HG03025 (cell line): ENCODE data around the gene SYTL2.
"Not testable (repeated sequence)": the region's sequence is repeated elsewhere in the genome, so short reads cannot be mapped to it uniquely, and the experiment has no call there.

ENCODE experiments used
- ATAC-seq: cut with Tn5 transposase; IDR thresholded peaks from one replicate; pipeline ENCODE4 v1.9.1; 2021; ENCODE audit warnings: mild to moderate bottlenecking, moderate library complexity; ENCODE audit not compliant: unreplicated experiment, low FRiP score

The SYTL2 gene

DNA sequence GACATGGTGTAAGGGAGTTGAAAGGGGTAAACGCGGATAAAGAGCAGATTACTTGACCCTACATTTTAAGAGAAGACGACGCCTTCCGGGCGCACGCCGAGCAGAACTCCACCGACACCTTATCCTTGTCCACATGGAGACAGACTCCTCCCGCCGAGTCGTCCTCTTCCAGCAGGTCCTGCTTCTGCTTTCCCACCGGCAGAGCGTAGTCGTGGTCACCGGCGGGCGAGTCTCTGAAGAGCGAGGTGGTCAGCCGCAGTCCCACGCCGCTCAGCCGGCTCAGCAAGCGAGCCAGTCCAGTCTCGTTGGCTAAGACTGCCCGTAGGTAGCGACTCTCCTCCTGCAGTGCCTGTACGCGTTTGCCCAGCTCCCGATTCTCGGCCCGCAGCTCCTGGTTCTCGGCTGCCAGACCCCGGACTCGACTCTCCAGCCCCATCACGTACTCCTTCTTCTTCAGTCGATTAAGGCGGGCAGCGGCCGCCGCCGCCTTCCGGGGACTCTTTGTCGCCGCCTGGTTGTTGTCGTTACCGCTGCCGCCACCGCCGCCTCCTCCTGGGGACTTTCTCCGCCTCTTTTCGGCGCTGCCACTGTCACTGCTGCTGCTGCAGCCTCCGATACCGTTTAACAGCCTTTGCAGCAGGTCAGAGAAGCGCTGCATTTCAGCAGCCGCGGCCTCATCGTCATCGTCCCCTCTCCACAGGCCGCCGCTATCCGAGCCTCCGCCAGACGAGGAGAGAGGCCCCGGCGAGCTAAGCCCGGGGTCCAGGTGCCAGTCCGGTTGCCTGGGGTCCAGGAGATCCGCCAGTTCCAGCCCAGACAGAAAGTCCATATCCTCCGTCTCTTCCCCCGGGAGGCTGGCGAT is 147.0 kb downstream of the SYTL2 start:
- peak; percentile 69 for ATAC-seq

DNA sequence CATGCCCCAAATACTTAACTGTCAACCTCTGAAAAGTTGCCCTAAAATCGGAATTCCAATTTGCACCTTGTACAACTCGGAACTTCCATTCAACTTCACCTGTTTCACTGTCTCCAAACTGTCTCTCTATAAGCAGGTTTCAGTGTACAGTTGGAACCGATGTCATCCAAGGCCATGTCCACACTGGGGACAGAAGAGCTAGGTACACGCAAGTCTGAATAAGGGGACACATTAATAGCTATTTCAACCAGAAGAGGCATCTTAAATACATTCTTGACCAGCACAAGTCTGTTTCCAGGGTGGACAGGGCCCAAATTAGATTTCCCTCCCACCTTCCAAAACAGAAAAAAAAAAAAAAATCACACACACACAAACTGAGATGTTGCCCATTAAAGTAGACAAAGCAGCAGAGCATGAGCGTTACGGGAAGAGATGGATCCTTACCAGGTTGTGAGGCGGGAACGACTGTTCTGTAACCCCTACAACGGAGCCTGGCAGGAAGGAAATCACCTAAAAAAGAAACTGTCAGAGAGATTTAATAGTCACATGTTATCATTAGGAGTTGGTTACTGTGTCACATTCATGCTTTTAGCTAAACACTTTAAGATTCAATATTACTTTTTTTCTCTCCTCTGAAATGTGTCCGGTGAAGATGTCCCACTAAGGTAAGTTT is 147.7 kb downstream of the SYTL2 start:
- no peak for ATAC-seq

DNA sequence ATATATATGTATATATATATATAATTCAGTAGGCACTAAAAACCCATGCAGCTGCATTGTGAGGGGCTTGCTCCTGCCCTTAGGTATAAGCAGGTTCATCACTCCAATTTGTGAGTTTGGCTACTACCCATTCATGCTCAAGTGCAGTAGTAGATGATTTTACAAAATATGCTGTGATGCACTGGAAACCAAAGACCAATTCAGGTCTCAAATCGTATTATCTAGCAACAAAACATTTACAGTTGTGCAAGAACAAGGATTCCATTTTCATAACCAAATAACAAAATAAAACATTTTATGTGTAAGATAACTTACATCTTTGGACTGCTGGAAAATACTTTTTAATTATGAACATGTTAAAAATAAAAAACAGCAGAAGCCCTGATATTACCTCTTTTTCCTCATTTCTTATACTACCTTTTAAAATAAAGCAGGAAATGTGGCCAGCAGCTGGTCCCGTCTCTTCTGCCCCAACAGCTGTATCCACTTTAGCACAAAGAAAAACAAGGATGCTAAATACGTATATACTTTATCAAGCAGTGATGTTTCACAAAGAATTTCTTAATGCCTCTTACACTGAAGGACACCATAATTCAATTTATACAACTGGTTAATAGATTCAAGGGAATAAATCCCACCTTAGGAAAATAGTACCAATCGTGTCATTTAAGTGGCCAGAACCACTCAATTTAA is 148.8 kb downstream of the SYTL2 start:
- ATAC-seq = no peak

DNA sequence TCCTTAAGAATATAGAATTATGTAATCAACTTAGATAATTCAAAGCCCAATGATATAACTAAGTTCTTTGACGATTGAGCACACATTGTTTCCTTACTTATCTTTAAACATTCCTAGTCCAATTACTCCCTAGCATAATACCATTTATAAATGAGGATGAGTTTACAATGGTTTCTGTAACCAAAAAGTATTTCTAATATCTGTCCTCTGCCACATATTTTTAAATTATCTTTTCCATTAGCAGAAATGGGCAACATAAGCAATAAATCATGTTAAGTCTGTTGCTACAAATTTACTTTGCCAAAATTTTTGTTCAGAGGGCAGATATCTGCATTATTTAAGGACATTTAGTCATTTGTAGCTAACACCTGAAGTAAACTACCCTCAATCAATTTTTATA is 152.8 kb downstream of the SYTL2 start:
- no peak for ATAC-seq

- ATAC-seq = no peak
These were observed 154.2 kb downstream of the SYTL2 start for GRCh38 chr11:85656777-85657176.

DNA sequence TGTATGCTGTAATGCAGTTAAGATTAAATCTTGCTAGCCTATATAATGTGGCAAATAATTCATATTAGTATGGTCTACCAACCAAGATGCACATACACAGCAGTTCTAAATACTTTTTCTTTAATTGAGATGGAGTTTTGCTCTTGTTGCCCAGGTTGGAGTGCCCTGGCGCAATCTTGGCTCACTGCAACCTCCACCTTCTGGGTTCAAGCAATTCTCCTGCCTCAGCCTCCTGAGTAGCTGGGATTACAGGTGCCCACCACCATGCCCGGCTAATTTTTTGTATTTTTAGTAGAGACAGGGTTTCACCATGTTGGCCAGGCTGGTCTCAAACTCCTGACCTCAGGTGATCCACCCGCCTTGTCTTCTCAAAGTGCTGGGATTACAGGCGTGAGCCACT is 156.6 kb downstream of the SYTL2 start:
- ATAC-seq = not testable (repeated sequence)

GRCh38 chr11:85652786-85653447 is 158.0 kb downstream of the SYTL2 start:
- ATAC-seq = no peak

DNA sequence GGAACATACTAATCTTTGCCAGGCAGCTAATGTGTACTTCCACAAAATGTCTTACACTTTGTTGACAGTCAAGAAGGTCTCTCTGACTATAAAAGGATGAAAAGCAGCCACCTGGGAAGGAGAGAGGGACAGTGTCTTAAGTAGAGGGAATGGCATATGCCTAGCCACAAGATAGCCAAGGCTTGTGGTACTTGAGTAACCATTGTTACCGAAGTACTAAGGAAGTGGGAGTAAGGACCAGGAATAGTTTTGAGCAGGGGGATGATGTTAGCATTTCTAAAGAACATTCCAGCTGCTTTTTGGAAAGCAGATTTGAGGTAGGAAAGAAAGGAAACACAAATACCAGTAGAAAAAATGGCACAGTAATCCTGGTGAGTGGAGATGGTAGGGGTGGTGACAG is 159.8 kb downstream of the SYTL2 start:
- no peak for ATAC-seq

GRCh38 chr11:85647604-85648299 is 163.2 kb downstream of the SYTL2 start, which contains the start of gene TMEM126A:
Gene TMEM126A (plus strand): TSS chr11:85647967. CDS start chr11:85650256, 2,289 bp downstream.
- ATAC-seq = peak; percentile 99

DNA sequence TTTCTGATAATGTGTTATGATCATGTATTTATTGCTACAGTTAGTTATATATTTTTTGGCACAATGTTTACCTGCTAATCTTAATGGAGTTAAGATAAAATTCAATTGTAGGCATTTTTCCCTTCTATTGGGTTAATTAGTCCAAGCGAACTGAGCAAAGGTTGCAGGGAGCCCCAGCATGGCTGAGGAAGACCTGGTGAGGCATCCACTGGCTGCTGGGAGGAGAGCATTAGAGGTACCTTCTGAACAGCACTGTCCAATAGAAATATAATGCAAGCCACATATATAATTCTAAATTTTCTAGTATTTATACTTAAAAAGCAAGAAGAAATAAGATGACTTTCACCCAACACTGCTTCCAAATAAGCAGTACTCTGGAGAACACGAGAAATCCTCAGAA is 163.9 kb downstream of the SYTL2 start:
- no peak for ATAC-seq
